Measurements from ENCODE around the gene DET1. TPM values are rescaled to one million over a fixed set of nuclear protein-coding genes. Genes with fewer than 3 reads are reported as not detected.

DET1 gene
- total RNA-seq, 1 experiment from 2014 or later: 6.6 TPM

DNA sequence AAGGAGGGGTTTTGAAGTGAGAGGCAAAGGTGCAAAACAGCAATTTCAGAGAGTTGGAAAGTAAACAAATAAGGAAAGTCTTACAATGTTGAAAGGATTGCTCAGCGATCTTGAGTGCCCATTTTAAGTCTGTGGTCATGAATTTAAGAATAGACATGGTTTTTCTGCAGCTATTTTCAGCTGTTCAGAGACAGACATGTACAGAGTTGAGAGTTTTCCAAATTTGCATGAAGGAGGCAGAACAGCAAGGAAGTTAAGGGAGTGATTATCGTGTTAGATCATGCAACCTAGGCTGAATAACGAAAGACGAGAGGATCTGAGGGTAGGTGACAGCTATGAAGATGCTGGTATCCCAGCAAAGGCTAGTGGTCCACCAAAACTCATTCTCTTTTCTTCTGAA is 37.2 kb downstream of the DET1 start:
- Histone ChIP-seq H3K27me3 (ENCODE audit: insufficient read depth, low read length) (no peaks in the 10 kb centered on the region), H2AFZ (ENCODE audit: low read length) (no peak overlapping the region), H3K23me2 (ENCODE audit: insufficient read length, low read depth, low read length, poor library complexity, severe bottlenecking) (no peaks in the 10 kb centered on the region), H3K27ac (ENCODE audit: insufficient read length, low read depth, low read length) (no peak overlapping the region), H3K9me3 (ENCODE audit: control insufficient read depth, low read depth, low read length) (no peaks in the 10 kb centered on the region), H4K5ac (ENCODE audit: insufficient read length, low read depth, low read length) (no peak overlapping the region), H2BK20ac (ENCODE audit: low read depth, low read length, poor library complexity, severe bottlenecking) (no peak overlapping the region), H3K18ac (ENCODE audit: insufficient read length, low read depth, low read length) (no peak overlapping the region), H3K14ac (ENCODE audit: insufficient read depth, low read length) (no peak overlapping the region), H2BK5ac (ENCODE audit: insufficient read length, low read length) (no peak overlapping the region), H3K79me1 (ENCODE audit: insufficient read depth, low read depth, low read length, poor library complexity, severe bottlenecking) (no peaks in the 10 kb centered on the region), H4K20me1 (ENCODE audit: control insufficient read depth, insufficient read depth, insufficient read length) (no peaks in the 10 kb centered on the region), H3K4me1 (ENCODE audit: insufficient read depth, low read length) (peaks cover 3% of the 10 kb centered on the region; the same call in 1 of the 2 replicates), H3K9ac (ENCODE audit: extremely low read depth, insufficient read length, low read length) (no peak overlapping the region), H3K4ac (ENCODE audit: low read depth, low read length) (no peak overlapping the region), H2AK5ac (ENCODE audit: insufficient read length, low read length) (no peak overlapping the region), H3K4me2 (ENCODE audit: insufficient read depth, insufficient read length, low read length) (no peak overlapping the region), H2BK12ac (ENCODE audit: insufficient read length, low read depth, low read length) (no peak overlapping the region), H3T11ph (ENCODE audit: low read length) (no peak overlapping the region), H3K56ac (ENCODE audit: insufficient read length, low read depth, low read length) (no peak overlapping the region), H3K23ac (ENCODE audit: insufficient read length, low read depth, low read length) (no peak overlapping the region), H4K8ac (replicated peaks; ENCODE audit: insufficient read length, low read depth, low read length) (no peak overlapping the region), H2BK15ac (ENCODE audit: low read depth, low read length) (no peak overlapping the region), H2BK120ac (ENCODE audit: low read depth, low read length, poor library complexity, severe bottlenecking) (no peak overlapping the region), H3K79me2 (ENCODE audit: insufficient read depth, low read length) (no peaks in the 10 kb centered on the region), H4K91ac (ENCODE audit: insufficient read length, low read depth, low read length) (no peak overlapping the region)
- Mint-ChIP-seq H3K27me3 (ENCODE audit: low read depth) (peaks cover 3% of the 10 kb centered on the region; the same call in 1 of the 2 replicates), H3K4me3 (no peak overlapping the region), H3K9me3 (no peaks in the 10 kb centered on the region), H3K27ac (no peak overlapping the region; a peak in 1 of 7 replicates), H3K36me3 (ENCODE audit: insufficient read depth in 1 of 3, low read depth in 3 of 3) (peaks cover 7 to 27% (median 23%) of the 10 kb centered on the region in 3 experiments; a peak in 5 of 7 replicates), H3K4me1 (peaks cover 9 to 12% of the 10 kb centered on the region in 2 experiments)
- DNase-seq: no peak
- no CpG with 5 or more reads among the region's 4 CpGs for whole genome bisulfite sequencing (ENCODE audit: extremely low coverage, insufficient read length, low lambda C conversion rate)
- TF ChIP-seq, protein P1, sequence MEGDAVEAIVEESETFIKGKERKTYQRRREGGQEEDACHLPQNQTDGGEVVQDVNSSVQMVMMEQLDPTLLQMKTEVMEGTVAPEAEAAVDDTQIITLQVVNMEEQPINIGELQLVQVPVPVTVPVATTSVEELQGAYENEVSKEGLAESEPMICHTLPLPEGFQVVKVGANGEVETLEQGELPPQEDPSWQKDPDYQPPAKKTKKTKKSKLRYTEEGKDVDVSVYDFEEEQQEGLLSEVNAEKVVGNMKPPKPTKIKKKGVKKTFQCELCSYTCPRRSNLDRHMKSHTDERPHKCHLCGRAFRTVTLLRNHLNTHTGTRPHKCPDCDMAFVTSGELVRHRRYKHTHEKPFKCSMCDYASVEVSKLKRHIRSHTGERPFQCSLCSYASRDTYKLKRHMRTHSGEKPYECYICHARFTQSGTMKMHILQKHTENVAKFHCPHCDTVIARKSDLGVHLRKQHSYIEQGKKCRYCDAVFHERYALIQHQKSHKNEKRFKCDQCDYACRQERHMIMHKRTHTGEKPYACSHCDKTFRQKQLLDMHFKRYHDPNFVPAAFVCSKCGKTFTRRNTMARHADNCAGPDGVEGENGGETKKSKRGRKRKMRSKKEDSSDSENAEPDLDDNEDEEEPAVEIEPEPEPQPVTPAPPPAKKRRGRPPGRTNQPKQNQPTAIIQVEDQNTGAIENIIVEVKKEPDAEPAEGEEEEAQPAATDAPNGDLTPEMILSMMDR (conservative IDR thresholded peaks at IDR 0.05): no peak

Data from H9 (cell line).